ENCODE measurements around the gene ZNF566. TPM values are rescaled to one million over a fixed set of nuclear protein-coding genes. Genes with fewer than 3 reads are reported as not detected.

The ZNF566 gene
- total and polyA plus RNA-seq, 2 of the 13 experiments (the other 11 are each of a cell fraction or from before 2014, with no cell fraction given): 4.8 to 13.7 TPM

GRCh38 chr19:36483653-36484052 lies 5.7 kb downstream of the ZNF566 start:
- Histone ChIP-seq H3K4me1 (ENCODE audit: insufficient read depth, low read length) (peaks cover 36% of the 10 kb centered on the region), H3K79me2 (ENCODE audit: insufficient read depth, low read length) (peaks cover 17% of the 10 kb centered on the region), H2AFZ (ENCODE audit: low read length) (no peak overlapping the region), H3K36me3 (replicated peaks in 1 of 2; ENCODE audit: control insufficient read depth in 1 of 2, insufficient read depth in 2 of 2, low read length in 2 of 2) (no peaks in the 10 kb centered on the region), H3K9me3 (ENCODE audit: low read length) (no peaks in the 10 kb centered on the region), H3K27ac (ENCODE audit: extremely low read length, insufficient read depth, low read length) (no peak overlapping the region), H3K9ac (ENCODE audit: insufficient read depth, low read depth, low read length) (no peak overlapping the region), H4K20me1 (ENCODE audit: insufficient read depth, low read length) (no peaks in the 10 kb centered on the region), H3K4me3 (replicated peaks in 1 of 3; ENCODE audit: insufficient read depth in 1 of 3, low read depth in 2 of 3, low read length in 3 of 3) (no peak overlapping the region), H3K27me3 (ENCODE audit: control insufficient read depth in 1 of 2, insufficient read depth in 2 of 2, low read length in 2 of 2) (no peaks in the 10 kb centered on the region), H3K4me2 (ENCODE audit: low read depth, low read length) (no peak overlapping the region)
- WGBS (ENCODE audit: low lambda C conversion rate): 93% methylated on average over 6 of the region's 6 CpGs
- TF ChIP-seq ZNF431 (CRISPR knock-in tag; IDR thresholded peaks at IDR 0.05; ENCODE audit: borderline replicate concordance, low read depth) (no peak), ZNF678 (CRISPR knock-in tag; IDR thresholded peaks at IDR 0.05) (no peak), NR2C2 (CRISPR knock-in tag; IDR thresholded peaks at IDR 0.05; ENCODE audit: borderline replicate concordance) (no peak), MYC (CRISPR knock-in tag; IDR thresholded peaks at IDR 0.05; ENCODE audit: borderline replicate concordance) (no peak), HMGA1 (CRISPR knock-in tag; conservative IDR thresholded peaks at IDR 0.05) (no peak), DPF2 (CRISPR knock-in tag; IDR thresholded peaks at IDR 0.05; ENCODE audit: borderline replicate concordance, low read depth) (no peak), FOXO1 (CRISPR knock-in tag; IDR thresholded peaks at IDR 0.05) (no peak), HNF1B (CRISPR knock-in tag; IDR thresholded peaks at IDR 0.05) (no peak), ZNF556 (CRISPR knock-in tag; IDR thresholded peaks at IDR 0.05; ENCODE audit: borderline replicate concordance) (no peak)
- ChIA-PET POLR2A (no interaction called here), CTCF (ENCODE audit: low intra/inter-chr PET ratio, low total read pairs) (no interaction called here)
- ATAC-seq (no peak), DNase-seq (ENCODE audit: low spot score) (no peak), FAIRE-seq (no peak)
- intact Hi-C loops (cut with micrococcal nuclease; ENCODE audit: unreplicated experiment) (no loop called here), in situ Hi-C loops (cut with HindIII; ENCODE audit: extremely low pct_ligation_motif_present, low pct_unique_long_range_greater_than_20kb) (no loop called here)
- no TSS peak for BruUV-seq (replicated peaks)
